Loucy (cell line): ENCODE data around the gene TTBK1.

Experiments used
- H2AFZ ChIP-seq: fragments of 200-600 bp; sonication (generic); 2 replicates; pipeline ENCODE4 v1.6.0; 2016; ENCODE audit warnings: antibody characterized with exemption, mild to moderate bottlenecking, low read length, moderate library complexity
- H3F3A ChIP-seq: fragments of 200-600 bp; 2 replicates; pipeline ENCODE4 v1.6.0; 2016; ENCODE audit warnings: antibody characterized with exemption, low read depth, mild to moderate bottlenecking
- H3K27me3 ChIP-seq: fragments of 200-600 bp; sonication (generic); 2 replicates; pipeline ENCODE4 v1.6.1; 2014; ENCODE audit warnings: low read length, mild to moderate bottlenecking; ENCODE audit not compliant: insufficient read depth, poor library complexity, severe bottlenecking
- H3K36me3 ChIP-seq: fragments of 200-600 bp; sonication (generic); 2 replicates; pipeline ENCODE4 v1.6.1; 2016; ENCODE audit warnings: low read length; ENCODE audit not compliant: insufficient read depth
- H3K4me1 ChIP-seq: fragments of 200-600 bp; sonication (generic); 2 replicates; pipeline ENCODE4 v1.5.1; 2014; ENCODE audit warnings: low read length, mild to moderate bottlenecking; ENCODE audit not compliant: insufficient read depth, poor library complexity, severe bottlenecking
- H3K4me2 ChIP-seq: fragments of 200-600 bp; sonication (generic); 2 replicates; pipeline ENCODE4 v1.6.0; 2014; ENCODE audit warnings: antibody characterized with exemption, low read length, low read depth, mild to moderate bottlenecking; ENCODE audit not compliant: poor library complexity, severe bottlenecking
- H3K4me3 ChIP-seq: fragments of 200-600 bp; sonication (generic); 2 replicates; pipeline ENCODE4 v1.5.1; 2014; ENCODE audit warnings: low read length, mild to moderate bottlenecking, mixed read lengths; ENCODE audit not compliant: poor library complexity, severe bottlenecking
- H3K79me2 ChIP-seq: fragments of 200-600 bp; sonication (generic); 2 replicates; pipeline ENCODE4 v1.6.1; 2014; ENCODE audit warnings: low read length; ENCODE audit not compliant: insufficient read depth
- H3K9ac ChIP-seq: fragments of 200-600 bp; sonication (generic); 2 replicates; pipeline ENCODE4 v1.6.0; 2014; ENCODE audit warnings: mild to moderate bottlenecking, low read depth, low read length, moderate library complexity; ENCODE audit not compliant: poor library complexity, severe bottlenecking
- H3K9me2 ChIP-seq: fragments of 200-600 bp; sonication (generic); replicated peaks from 2 replicates; pipeline ENCODE4 v1.6.1; 2016; ENCODE audit warnings: low read depth, low read length, mixed read lengths
- H3K9me3 ChIP-seq: fragments of 200-600 bp; sonication (generic); 2 replicates; pipeline ENCODE4 v1.6.1; 2014; ENCODE audit warnings: mild to moderate bottlenecking, antibody characterized with exemption, low read length, low read depth; ENCODE audit not compliant: insufficient read depth
- H4K20me1 ChIP-seq: fragments of 200-600 bp; sonication (generic); 2 replicates; pipeline ENCODE4 v1.6.0; 2014; ENCODE audit warnings: antibody characterized with exemption, low read length, mild to moderate bottlenecking; ENCODE audit not compliant: insufficient read depth, poor library complexity, severe bottlenecking
- CTCF ChIP-seq: fragments of 200-600 bp; sonication (generic); conservative IDR thresholded peaks from 2 replicates; pipeline ENCODE4 v1.5.1; 2014; ENCODE audit warnings: mild to moderate bottlenecking, antibody characterized with exemption, low read length
- EZH2phosphoT487 ChIP-seq: fragments of 200-600 bp; IDR thresholded peaks from 2 replicates; pipeline ENCODE4 v1.6.1; 2018; ENCODE audit warnings: antibody characterized with exemption, mild to moderate bottlenecking, moderate library complexity, borderline replicate concordance

TTBK1 gene

GRCh38 chr6:43286456-43286979 lies 43.2 kb downstream of the TTBK1 start:
- H3K27me3 ChIP-seq: no peaks in the 10 kb centered on the region
- H3K79me2 ChIP-seq: no peaks in the 10 kb centered on the region
- H3K4me3 ChIP-seq: no peak overlapping the region
- H3K36me3 ChIP-seq: no peaks in the 10 kb centered on the region
- no peaks in the 10 kb centered on the region for H3F3A ChIP-seq
- no peaks in the 10 kb centered on the region for H3K4me1 ChIP-seq
- no peak for TF ChIP-seq EZH2phosphoT487
- TF ChIP-seq CTCF: no peak
- no peaks in the 10 kb centered on the region for H3K9me2 ChIP-seq
- no peaks in the 10 kb centered on the region for H4K20me1 ChIP-seq
- H3K9me3 ChIP-seq: no peaks in the 10 kb centered on the region
- no peak overlapping the region for H3K9ac ChIP-seq
- no peak overlapping the region for H3K4me2 ChIP-seq
- no peak overlapping the region for H2AFZ ChIP-seq

DNA sequence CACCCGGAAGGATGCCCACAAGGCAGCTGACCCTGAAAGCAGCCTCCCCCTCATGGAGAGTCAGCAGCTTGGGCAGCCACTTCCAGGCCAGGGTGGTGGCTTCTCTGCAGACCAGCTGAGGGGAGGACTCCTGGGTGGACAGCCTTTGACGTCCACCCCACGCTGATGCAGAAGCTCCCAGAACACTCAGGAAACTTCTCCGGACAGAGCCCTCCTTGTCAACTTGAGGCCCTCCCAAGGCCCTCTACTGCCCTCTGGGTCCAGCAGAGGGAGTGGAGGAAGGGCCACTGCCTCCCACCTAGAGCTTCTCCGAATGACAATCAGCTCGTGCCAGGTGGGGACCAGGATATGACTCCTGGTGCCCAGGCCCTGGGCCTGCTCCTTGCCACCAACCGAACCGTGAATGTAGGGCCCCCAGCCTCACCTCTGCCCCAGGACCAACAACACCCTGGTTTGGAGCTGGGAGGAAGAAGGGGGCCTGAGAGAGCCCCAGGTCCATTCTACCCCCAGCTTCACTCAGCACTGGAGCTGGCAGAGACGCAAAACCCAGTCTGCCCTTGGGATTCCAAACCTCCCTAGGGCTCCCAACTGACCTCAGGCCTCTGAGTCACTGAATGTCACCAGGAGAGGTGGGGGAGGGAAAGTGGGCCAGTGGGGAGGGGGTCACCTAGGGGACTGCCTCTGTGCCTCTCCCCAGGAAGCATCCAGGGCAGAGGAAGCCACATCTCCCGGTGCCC lies 43.9 kb downstream of the TTBK1 start:
- Histone ChIP-seq H3K36me3 (no peaks in the 10 kb centered on the region), H2AFZ (no peak overlapping the region), H3K9me2 (no peaks in the 10 kb centered on the region), H4K20me1 (no peaks in the 10 kb centered on the region), H3K27me3 (no peaks in the 10 kb centered on the region), H3K4me1 (no peaks in the 10 kb centered on the region), H3K9me3 (no peaks in the 10 kb centered on the region), H3K4me2 (no peak overlapping the region), H3K9ac (no peak overlapping the region), H3K79me2 (no peaks in the 10 kb centered on the region), H3F3A (no peaks in the 10 kb centered on the region), H3K4me3 (no peak overlapping the region)
- TF ChIP-seq CTCF (peak; percentile 33; the same call in 1 of the 2 replicates), EZH2phosphoT487 (no peak)

DNA sequence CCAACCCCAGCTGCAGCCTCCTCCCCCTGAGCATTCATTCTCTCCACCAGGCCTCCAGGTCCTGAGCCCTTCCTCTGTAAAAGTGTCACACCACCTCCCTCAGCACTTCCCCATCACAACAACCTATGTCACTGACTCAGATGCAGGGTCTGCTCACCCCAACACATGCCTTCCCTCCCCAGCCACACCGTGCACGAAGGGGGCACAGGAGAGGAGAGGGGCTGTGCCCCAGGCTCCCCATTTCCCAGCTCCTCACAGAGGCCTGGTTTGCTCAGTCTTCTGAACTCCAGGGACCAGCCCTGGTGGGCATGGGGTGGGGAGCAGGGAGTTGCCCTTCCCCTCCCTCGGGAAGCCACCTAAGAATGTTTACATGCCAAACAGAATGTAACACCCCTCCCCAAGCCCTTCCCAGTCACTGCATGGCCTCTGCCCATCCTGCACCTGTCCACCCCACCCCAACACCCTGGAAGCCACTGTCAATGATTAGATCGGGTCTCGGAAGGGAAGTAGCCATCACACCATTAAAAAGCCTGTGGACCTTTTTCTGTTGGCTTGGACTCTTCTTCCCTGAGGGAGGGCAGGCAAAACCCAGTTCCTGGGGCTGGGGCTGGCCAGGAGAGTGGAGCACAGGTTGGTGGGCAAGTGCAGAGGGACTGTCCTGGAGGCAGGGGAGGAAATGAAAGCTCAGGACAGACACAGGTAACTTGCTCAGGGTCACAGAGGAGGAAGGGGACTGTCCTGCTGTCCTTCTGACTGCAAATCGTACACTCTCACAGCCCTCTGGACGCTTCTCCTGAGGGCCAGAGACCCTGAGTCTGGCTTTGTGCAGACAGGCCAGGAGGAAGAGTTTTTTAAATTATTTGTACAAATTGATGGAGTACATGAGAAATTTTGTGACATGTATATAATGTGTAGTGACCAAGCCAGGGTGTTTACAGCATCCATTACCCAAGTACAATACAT lies 44.7 kb downstream of the TTBK1 start:
- no peak for TF ChIP-seq EZH2phosphoT487
- no peak for TF ChIP-seq CTCF
- H3K27me3 ChIP-seq: no peaks in the 10 kb centered on the region
- no peaks in the 10 kb centered on the region for H3K4me1 ChIP-seq
- H3K4me3 ChIP-seq: no peak overlapping the region
- H3K79me2 ChIP-seq: no peaks in the 10 kb centered on the region
- no peak overlapping the region for H3K4me2 ChIP-seq
- H3F3A ChIP-seq: no peaks in the 10 kb centered on the region
- no peaks in the 10 kb centered on the region for H4K20me1 ChIP-seq
- no peaks in the 10 kb centered on the region for H3K9me2 ChIP-seq
- H3K9ac ChIP-seq: no peak overlapping the region
- no peaks in the 10 kb centered on the region for H3K9me3 ChIP-seq
- no peak overlapping the region for H2AFZ ChIP-seq
- no peaks in the 10 kb centered on the region for H3K36me3 ChIP-seq
